H1 (cell line): ENCODE measurements around the gene ARHGEF7. TPM values are rescaled to one million over a fixed set of nuclear protein-coding genes. Genes with fewer than 3 reads are reported as not detected.

ENCODE experiments used
- CHD1 ChIP-seq: IDR thresholded peaks from 2 replicates; pipeline ENCODE4 v1.6.1; 2012; ENCODE audit warnings: low read depth, low read length, improper control_type of control experiment
- POLR2AphosphoS5 ChIP-seq: IDR thresholded peaks from 2 replicates; pipeline ENCODE4 v1.6.1; 2011; ENCODE audit warnings: low read depth, low read length
- SIRT6 ChIP-seq: IDR thresholded peaks from one replicate; pipeline ENCODE4 v1.7.1; 2012; ENCODE audit warnings: low read length, inconsistent platforms
- polyA plus RNA-seq, 7 experiments: library from polyadenylated mRNA; depleted of rRNA in 3 of 7; stranded (reverse) in 5 of 7; unstranded in 2 of 7; fragments of >200 nt in 5 of 7; fragments of 200-250 nt in 2 of 7; gene quantifications; 1 replicate in 5 of 7; 2 replicates in 1 of 7; 4 replicates in 1 of 7; pipeline versions ENCODE4 v1.2.1 to v1.2.3, GENCODE V29; 2011 to 2013; ENCODE audit warnings: missing spikeins in 2 of 7, mixed read lengths in 2 of 7
- total RNA-seq: library from RNA; stranded (reverse); fragmentation: NEBNext Ultra II Directional; extraction: Animal tissue kit (Norgen Biotek cat#: 25700); gene quantifications from 2 replicates; pipeline ENCODE4 v1.2.1, GENCODE V29; 2021

Gene ARHGEF7
- total and polyA plus RNA-seq, 2 of the 8 experiments (the other 6 are each of a cell fraction or from before 2014, with no cell fraction given): 26.2 to 56.5 TPM

- TF ChIP-seq SIRT6: no peak
- no peak for TF ChIP-seq CHD1
- no peak for TF ChIP-seq POLR2AphosphoS5
These were observed 126.8 kb downstream of the ARHGEF7 start (continued) for GRCh38 chr13:111241862-111242261.
